Activated T-cell treated with anti-CD3 and anti-CD28 coated beads, Interleukin-2, amount 50 U/mL, for 72 hours (primary cell): ENCODE measurements around the gene VPS72. TPM values are rescaled to one million over a fixed set of nuclear protein-coding genes. Genes with fewer than 3 reads are reported as not detected.

Experiments used
- ATAC-seq, 2 donors: fragments of 150-1000 bp; cut with Tn5 transposase; replicated peaks in 1 of 2; 2 replicates each; pipeline ENCODE4 v1.10.0; 2021; ENCODE audit warnings: moderate library complexity in 2 of 2, mild to moderate bottlenecking in 1 of 2
- DNase-seq, 2 donors: peaks; one replicate each; pipeline ENCODE4 v3.0.0; 2021 to 2022; ENCODE audit warnings: mixed read lengths in 1 of 2
- H3K27ac Mint-ChIP-seq: one replicate; pipeline ENCODE4 v1.8.0; 2022; ENCODE audit warnings: mild to moderate bottlenecking, moderate library complexity, mixed read lengths
- H3K27me3 Mint-ChIP-seq: one replicate; pipeline ENCODE4 v1.8.0; 2022; ENCODE audit warnings: low read depth, mixed read lengths
- H3K36me3 Mint-ChIP-seq, 2 donors: one replicate each; pipeline ENCODE4 v1.8.0; 2022; ENCODE audit warnings: mixed read lengths in 2 of 2, mild to moderate bottlenecking in 1 of 2; ENCODE audit not compliant: insufficient read depth in 2 of 2
- H3K4me1 Mint-ChIP-seq: one replicate; pipeline ENCODE4 v1.8.0; 2022; ENCODE audit warnings: low read depth, mixed read lengths
- H3K4me3 Mint-ChIP-seq, 2 donors: one replicate each; pipeline ENCODE4 v1.8.0; 2022; ENCODE audit warnings: mild to moderate bottlenecking in 2 of 2, mixed read lengths in 2 of 2, moderate library complexity in 2 of 2
- H3K9me3 Mint-ChIP-seq, 2 donors: one replicate each; pipeline ENCODE4 v1.8.0; 2022; ENCODE audit warnings: mixed read lengths in 2 of 2
- total RNA-seq, 2 donors: library from RNA; stranded (reverse); gene quantifications; one replicate each; pipeline ENCODE4 v1.2.3, GENCODE V29; 2022

The VPS72 gene
- total RNA-seq, 2 donors from 2014 or later: 77.8 to 94.1 TPM

DNA sequence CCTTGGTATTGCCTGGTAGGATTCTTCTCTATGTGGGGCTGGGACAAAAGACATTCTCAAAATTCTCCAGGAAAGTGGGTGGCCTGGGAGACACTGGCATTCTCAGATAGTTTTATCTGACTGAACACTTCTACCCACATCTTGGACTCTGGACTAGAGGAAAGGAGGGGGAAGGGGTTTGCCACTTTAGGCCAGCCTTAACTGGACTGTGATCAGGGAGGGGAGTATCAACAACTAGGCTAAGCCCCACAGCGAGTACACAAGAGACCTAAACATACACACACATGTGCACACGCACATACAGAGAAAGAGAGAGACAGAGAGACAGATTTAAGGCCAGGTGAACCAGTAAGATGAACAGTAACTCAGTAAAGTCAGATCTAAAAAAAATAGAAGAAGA, 42.3 kb downstream of the VPS72 start:
- Mint-ChIP-seq H3K9me3 (no peaks in the 10 kb centered on the region), H3K27me3 (no peaks in the 10 kb centered on the region), H3K27ac (no peak overlapping the region), H3K4me3 (peak overlapping the region in 1 of 2 donors; percentile 45), H3K4me1 (peaks cover 17% of the 10 kb centered on the region), H3K36me3 (no peaks in the 10 kb centered on the region)
- no peak for DNase-seq
- ATAC-seq: no peak

DNA sequence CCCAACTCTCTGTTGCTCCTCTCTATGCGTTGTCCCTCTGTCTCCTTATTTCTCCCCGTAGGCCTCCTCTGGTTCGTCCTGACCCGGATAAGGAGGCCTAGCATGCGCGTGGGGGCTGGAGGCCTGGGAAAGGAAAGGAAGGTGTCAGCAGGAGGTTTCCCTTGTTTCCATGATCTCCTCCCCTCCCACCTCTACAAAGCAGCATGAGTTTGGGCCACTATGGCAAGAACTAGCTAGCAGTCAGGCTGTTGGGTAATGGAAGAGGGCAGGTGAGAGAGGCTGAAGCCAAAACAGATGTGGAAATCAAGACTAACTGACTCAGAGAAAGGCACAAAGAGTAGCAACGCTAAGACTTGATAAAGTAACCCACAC, 42.9 kb downstream of the VPS72 start:
- ATAC-seq: no peak
- Mint-ChIP-seq H3K9me3 (no peaks in the 10 kb centered on the region), H3K36me3 (no peaks in the 10 kb centered on the region), H3K4me1 (peaks cover 17% of the 10 kb centered on the region), H3K4me3 (peak overlapping the region; percentile 84 to 94), H3K27me3 (no peaks in the 10 kb centered on the region), H3K27ac (no peak overlapping the region)
- no peak for DNase-seq

DNA sequence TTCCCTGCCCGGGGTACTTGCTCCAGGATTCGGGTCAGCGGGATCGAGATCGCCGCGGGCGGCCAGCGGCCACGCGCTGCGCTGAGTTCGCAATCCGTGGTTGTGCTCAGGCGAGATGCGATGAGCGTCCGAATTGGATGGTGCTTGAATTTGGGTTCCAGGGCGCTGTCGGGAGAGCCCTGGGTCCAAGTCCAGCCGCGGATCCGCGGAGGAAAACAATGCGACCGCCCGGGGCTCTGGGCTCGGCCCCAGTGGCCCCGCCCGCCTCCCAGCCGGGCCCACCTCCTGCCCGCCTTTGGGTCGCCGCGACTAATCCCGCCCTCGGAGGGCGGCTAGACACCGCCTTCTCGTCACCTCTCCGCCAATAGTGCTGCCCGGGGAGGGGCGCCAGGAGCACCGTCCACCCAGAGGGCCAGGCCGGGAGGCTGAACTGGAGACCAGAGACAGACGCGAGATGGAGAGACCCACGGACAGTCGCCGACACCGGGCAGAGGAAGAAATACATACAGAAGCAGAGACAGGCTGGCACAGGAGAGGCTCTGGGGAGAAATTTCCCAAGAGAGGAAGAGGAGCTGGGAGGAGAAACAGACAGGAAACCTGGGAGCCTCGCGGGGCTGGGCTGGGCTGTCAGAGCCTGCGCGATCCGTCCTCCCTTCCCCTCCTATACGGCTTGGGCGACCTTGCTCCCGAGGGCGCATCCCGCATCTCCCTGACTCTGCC, 43.4 kb downstream of the VPS72 start, which contains the start of gene SEMA6C:
Gene SEMA6C (minus strand): TSS at position 220 of the 720 bp plus-strand sequence. CDS start 4,010 bp downstream, outside the sequence.
- Mint-ChIP-seq H3K36me3 (no peaks in the 10 kb centered on the region), H3K27ac (peak within 1 kb of the TSS; percentile 4), H3K9me3 (no peaks in the 10 kb centered on the region), H3K4me3 (peak within 1 kb of the TSS; percentile 84 to 94), H3K27me3 (no peaks in the 10 kb centered on the region), H3K4me1 (peaks cover 17% of the 10 kb centered on the region)
- DNase-seq (peak; percentile 93 to 95), ATAC-seq (peak; percentile 99 to 100)

DNA sequence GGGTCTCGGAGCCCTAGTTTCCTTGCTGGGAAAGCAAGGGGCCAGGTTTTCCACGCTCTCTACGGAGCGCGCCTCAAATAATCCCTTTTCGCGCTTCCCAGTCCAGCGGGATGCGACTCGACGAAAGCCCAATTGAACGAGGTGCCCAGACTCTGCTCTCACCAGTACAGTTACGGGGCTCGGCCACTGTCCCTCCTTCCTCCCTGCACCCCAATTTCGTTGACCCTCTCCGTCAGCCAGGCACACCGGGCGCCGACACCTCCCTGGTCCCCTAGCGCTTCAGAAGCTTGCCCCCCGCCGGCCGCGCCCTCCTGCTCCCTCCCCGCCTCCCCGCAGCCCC, 44.0 kb downstream of the VPS72 start:
- Mint-ChIP-seq H3K4me1 (peaks cover 17% of the 10 kb centered on the region), H3K4me3 (peak overlapping the region; percentile 84 to 94), H3K27ac (no peak overlapping the region), H3K27me3 (no peaks in the 10 kb centered on the region), H3K9me3 (no peaks in the 10 kb centered on the region), H3K36me3 (no peaks in the 10 kb centered on the region)
- DNase-seq (no peak), ATAC-seq (peak; percentile 7 to 25)

DNA sequence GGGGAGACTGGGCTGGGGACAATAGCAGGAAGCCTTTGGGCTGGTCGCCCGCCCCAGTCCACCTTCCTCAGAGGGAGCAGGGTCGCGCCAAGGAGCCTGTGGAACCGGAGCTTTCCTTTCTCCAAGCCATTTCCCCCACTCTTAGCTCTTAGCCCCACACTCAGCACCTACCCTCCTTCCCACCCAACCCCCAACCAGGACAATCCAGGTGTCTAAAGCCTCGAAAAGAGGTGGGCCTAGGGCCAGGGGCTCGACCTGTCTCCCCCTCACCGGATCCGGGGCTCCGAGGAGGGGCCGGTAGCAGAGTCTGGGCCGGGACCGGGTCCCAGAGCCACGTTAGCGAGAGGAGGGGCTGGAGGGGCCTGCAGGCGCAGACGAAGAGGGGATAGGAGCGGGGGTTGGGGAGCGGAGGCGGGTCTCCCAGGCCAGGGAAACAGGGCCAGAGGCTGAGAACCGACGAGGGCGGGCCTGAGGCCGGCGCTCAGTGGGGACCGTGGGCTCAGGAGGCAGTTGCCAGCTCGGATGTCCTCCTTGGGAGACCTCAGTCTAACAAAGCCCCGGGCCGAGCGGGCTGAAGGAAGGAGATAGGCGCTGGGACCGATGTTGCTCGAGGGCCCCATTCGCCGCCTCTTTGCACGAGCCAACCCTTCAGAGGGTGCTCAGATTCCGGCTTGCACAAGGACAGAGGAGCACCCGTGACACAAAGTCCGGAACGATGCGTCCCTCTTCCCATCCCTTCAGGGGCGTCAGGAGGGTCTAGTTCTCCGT, 44.5 kb downstream of the VPS72 start:
- no peak for ATAC-seq
- Mint-ChIP-seq H3K4me3 (peak overlapping the region; percentile 84 to 94), H3K4me1 (peaks cover 17% of the 10 kb centered on the region), H3K36me3 (no peaks in the 10 kb centered on the region), H3K9me3 (no peaks in the 10 kb centered on the region), H3K27ac (no peak overlapping the region), H3K27me3 (no peaks in the 10 kb centered on the region)
- peak in 1 of 2 donors; percentile 37 for DNase-seq

DNA sequence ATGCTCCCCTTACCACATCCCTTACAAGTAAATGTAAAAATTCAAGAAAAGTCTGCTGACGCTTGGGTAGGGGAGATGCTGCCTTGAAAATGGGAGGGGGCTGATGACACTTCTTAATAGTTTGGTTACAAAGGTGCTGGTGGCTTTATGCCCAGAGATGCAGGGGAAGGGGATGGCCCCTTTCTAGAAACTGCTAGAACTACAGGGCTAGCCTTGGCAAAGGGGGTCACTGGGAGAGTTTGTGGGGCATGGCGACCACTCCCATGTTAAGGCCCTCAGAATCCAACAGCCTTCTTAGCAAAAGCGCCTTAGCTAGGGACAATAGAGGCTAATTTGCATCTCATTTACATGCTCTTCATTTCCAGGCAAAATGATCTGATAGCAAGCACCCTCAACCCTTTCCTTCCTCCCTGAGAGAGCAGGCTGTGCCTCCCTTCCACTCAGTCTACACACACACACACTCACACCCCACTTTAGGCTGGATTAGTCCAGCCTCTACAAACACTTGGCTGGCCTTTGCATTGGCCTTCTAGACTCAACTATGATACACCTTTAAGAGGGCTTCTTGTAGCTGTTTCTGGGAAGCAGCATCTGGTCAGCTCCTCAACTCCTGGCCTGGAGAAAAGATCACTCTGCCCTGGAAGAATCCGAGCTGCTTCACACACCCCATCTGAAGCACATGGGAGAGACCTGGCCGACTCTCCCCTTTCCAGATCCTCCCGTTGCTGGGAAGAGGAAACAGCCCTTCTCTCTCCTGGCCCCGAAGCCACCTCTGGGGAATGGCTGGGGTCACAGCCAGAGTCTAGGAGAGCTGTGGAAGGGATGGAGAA, 45.3 kb downstream of the VPS72 start:
- no peak overlapping the region for H3K27ac Mint-ChIP-seq
- H3K27me3 Mint-ChIP-seq: no peaks in the 10 kb centered on the region
- H3K4me3 Mint-ChIP-seq: peak overlapping the region in 1 of 2 donors; percentile 94
- peaks cover 17% of the 10 kb centered on the region for H3K4me1 Mint-ChIP-seq
- ATAC-seq: no peak
- no peaks in the 10 kb centered on the region for H3K36me3 Mint-ChIP-seq
- no peak for DNase-seq
- H3K9me3 Mint-ChIP-seq: no peaks in the 10 kb centered on the region

DNA sequence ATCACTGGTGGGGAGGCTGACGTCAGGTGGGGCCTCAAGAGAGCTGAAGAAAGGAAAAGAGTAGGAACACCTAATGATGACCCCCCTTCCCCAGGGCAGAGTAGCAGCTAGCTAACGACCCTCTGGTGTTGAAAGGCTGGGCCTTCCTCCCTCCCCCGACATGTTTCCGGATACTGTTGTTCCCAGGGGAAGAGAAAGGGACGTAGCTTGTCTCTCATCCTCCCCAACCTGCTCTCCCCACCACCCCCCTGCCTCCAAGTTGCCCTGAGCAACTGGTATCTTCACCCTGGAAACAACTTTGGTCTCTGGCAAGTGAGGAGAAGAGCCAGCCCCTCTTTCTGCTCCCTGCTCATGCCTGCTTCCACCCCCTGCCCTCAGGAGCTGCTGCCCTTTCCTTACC, 46.0 kb downstream of the VPS72 start:
- H3K9me3 Mint-ChIP-seq: no peaks in the 10 kb centered on the region
- ATAC-seq: no peak
- DNase-seq: no peak
- H3K4me3 Mint-ChIP-seq: no peak overlapping the region
- no peak overlapping the region for H3K27ac Mint-ChIP-seq
- peaks cover 17% of the 10 kb centered on the region for H3K4me1 Mint-ChIP-seq
- H3K27me3 Mint-ChIP-seq: no peaks in the 10 kb centered on the region
- no peaks in the 10 kb centered on the region for H3K36me3 Mint-ChIP-seq

DNA sequence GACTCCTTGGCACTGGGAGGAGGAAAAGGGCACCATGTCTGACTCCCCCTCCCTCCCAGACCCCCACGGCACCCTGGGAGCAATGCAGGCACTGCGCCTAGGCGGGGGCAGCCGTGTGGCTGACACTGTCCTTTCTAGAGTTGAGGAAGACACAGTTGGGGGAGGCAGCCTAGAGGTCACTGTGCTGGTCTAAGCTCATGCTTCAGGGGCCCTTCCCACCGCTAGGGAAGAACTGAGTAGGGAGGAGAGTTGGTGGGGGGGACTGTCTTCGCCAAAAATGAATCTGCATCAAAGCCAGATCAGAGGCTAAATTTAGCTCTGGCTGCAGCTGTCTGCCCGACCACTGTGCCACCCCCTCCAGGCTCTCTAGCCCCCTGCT, 47.0 kb downstream of the VPS72 start:
- no peaks in the 10 kb centered on the region for H3K9me3 Mint-ChIP-seq
- no peak for ATAC-seq
- H3K4me1 Mint-ChIP-seq: peaks cover 17% of the 10 kb centered on the region
- no peak for DNase-seq
- no peak overlapping the region for H3K4me3 Mint-ChIP-seq
- H3K27me3 Mint-ChIP-seq: no peaks in the 10 kb centered on the region
- H3K27ac Mint-ChIP-seq: no peak overlapping the region
- H3K36me3 Mint-ChIP-seq: no peaks in the 10 kb centered on the region

DNA sequence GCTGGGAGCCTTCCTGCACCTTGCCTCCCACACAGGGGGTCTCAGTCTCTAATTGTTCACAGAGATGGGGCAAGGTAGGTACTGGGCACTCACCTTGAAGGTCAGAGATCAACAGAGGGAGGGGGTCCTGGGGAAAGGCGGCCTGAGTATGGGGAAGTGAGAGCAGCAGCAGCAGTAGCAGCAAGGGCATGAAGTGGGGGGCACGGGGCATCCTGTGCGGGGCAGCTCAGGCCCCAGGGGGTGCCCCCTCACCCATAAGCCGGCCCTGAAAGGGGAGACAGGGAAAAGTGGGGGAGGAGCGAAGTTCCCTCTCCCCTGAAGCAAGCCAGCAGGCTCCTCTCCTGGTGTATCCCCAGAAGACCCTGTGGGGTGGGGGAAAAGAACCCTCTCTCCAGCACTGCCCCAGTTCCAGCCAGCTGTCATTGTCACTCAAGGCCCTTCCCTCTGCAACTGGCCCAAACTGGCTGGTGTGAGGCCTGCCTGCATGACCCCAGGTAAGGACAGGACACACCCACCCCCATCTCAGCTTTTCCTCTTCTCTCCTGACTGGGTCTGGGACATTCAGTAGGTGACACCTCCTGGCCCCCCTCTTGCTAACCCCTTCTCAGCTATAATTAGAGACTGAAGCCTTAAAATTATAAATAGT, 47.5 kb downstream of the VPS72 start:
- H3K4me1 Mint-ChIP-seq: peaks cover 14% of the 10 kb centered on the region
- H3K36me3 Mint-ChIP-seq: no peaks in the 10 kb centered on the region
- ATAC-seq (no peak), DNase-seq (no peak)
- H3K9me3 Mint-ChIP-seq: no peaks in the 10 kb centered on the region
- no peak overlapping the region for H3K27ac Mint-ChIP-seq
- no peaks in the 10 kb centered on the region for H3K27me3 Mint-ChIP-seq
- H3K4me3 Mint-ChIP-seq: no peak overlapping the region

DNA sequence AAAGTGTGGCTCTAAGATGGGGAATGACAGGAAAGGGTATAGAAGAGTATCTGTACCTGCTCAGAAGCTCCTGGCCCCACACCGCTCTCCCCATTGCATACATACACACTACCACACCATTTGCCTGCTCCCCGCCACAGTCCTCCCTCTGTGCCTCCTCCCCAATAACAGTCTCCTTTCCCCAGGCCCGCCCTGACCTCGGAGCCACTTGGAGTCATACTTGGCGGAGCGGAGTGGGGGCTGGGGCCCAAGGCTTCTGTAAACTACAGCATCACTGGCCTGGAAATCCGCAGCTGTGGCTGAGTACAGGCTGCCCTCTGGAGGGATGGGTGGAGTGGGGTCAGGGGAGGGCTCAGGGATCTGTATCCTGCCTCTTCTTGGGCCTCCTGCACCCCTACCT, 52.2 kb downstream of the VPS72 start:
- H3K4me1 Mint-ChIP-seq: no peaks in the 10 kb centered on the region
- H3K27ac Mint-ChIP-seq: no peak overlapping the region
- no peaks in the 10 kb centered on the region for H3K36me3 Mint-ChIP-seq
- ATAC-seq: no peak
- no peak for DNase-seq
- H3K27me3 Mint-ChIP-seq: no peaks in the 10 kb centered on the region
- no peak overlapping the region for H3K4me3 Mint-ChIP-seq
- no peaks in the 10 kb centered on the region for H3K9me3 Mint-ChIP-seq

DNA sequence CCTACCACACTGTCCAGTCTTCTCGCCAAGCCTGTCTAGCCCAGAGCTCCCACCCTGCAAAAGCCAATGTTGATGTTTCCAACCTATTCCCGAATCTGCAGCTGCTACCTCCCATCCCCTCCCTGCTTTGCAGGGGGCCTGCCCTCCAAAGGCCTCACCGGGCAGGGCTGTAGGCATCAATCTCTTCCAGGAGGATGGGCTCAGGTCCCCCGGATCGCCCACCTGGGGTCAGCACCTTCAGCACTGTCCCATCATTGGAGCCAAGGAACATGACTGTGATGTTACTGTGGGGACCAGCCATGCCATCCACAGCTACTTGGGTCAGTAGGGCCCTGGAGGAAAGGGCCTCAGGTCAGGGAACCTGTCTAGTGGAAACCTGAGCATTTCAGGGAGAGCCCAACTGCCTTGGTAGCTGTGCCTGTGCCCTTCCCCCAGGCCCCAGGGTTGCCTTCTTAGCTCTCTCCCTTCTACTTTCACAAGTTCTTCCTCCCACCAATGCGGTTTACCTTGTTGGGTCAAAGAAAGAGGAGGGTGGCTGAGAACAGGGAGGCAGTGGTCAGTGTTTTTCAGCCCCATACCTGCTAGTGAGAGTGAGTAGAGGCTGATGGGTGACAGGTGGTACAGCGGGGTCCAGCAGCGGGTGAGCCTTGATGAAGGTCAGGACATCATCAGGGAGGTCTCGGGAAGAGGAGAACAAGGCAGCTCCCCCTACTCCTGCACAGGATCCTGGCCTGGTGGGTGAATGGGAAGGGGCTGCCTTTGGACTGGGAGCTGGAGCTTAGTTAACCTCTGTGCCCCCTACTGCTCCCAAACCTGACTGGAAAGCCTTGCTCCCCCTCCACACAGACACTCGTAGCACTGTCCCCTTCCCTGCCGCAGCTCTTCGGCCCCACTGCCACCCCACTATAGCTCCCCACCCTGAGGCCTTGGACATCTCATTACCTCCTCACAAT, 54.3 kb downstream of the VPS72 start:
- no peak for DNase-seq

DNA sequence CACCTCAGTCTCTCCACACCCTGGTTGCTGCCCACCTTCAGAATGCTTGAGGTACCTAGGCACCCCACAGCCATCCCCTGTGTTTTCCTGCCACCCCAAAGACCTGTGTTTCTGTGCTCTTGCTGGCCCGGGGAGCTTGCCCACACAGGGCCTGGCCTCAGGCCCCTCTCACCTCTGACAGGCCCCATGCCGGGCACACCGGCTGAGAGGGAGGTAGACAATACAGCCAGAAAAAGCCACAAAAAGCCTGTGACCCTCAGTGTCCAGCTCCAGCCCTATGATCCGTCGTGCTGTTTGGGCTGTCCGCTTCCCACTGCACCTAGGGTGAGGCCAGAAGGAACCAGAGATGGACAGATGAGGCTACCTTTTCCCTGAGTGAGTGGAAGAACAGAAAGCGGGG, 55.0 kb downstream of the VPS72 start:
- Mint-ChIP-seq H3K27ac (no peak overlapping the region), H3K36me3 (no peaks in the 10 kb centered on the region), H3K4me3 (no peak overlapping the region), H3K4me1 (peaks cover 10% of the 10 kb centered on the region), H3K9me3 (no peaks in the 10 kb centered on the region), H3K27me3 (no peaks in the 10 kb centered on the region)
- DNase-seq (no peak), ATAC-seq (no peak)

More for the DNA sequence above, 54.3 kb downstream of the VPS72 start:
- peaks cover 10% of the 10 kb centered on the region for H3K4me1 Mint-ChIP-seq
- no peak overlapping the region for H3K27ac Mint-ChIP-seq
- H3K4me3 Mint-ChIP-seq: no peak overlapping the region
- no peaks in the 10 kb centered on the region for H3K27me3 Mint-ChIP-seq
- H3K9me3 Mint-ChIP-seq: no peaks in the 10 kb centered on the region
- H3K36me3 Mint-ChIP-seq: no peaks in the 10 kb centered on the region
- ATAC-seq: no peak
